ENCODE data around the gene STK24. TPM values are rescaled to one million over a fixed set of nuclear protein-coding genes. Genes with fewer than 3 reads are reported as not detected.

The STK24 gene
- total and polyA plus RNA-seq, 2 of the 4 experiments (the other 2 are of a cell fraction) = 29.2 to 43.4 TPM

DNA sequence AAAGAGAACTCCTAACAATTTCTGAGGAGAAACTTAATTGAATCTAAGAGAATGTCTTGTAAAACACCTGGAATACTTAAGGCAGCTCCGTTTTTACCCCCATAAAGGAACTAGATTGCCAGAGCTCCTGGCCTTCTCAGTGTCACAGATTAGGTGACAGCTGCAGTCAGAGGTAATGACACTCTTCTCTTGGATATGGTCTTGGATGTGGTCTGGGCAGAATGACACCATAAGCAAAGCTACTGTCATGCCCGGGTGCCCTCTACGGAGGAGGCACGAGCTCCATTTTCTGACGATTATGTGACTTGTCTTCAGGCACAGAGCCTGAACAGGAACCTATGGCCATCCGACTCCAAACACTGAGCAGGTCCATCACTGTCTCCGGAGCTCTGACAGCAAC is 46.7 kb downstream of the STK24 start:
- WGBS, 2 experiments (ENCODE audit: extremely low coverage in 2 of 2, insufficient read length in 1 of 2) = 88% methylated on average over 6 of the region's 7 CpGs; no CpG with 5 or more reads in 1 of the 2 experiments
- Histone ChIP-seq H4K8ac (ENCODE audit: low read depth in 2 of 2, low read length in 2 of 2) (no peak overlapping the region), H3K9me1 (ENCODE audit: insufficient read depth, low read length) (peaks cover 45% of the 10 kb centered on the region), H3K4me3 (ENCODE audit: insufficient read depth, low read depth, low read length) (no peak overlapping the region), H3K9ac (ENCODE audit: low read depth, low read length) (no peak overlapping the region), H3K79me1 (ENCODE audit: low read depth in 1 of 2, low read length in 2 of 2) (peaks cover 37 to 94% of the 10 kb centered on the region in 2 experiments), H2AK9ac (replicated peaks; ENCODE audit: low read depth, low read length, poor library complexity) (no peak overlapping the region), H2BK20ac (ENCODE audit: low read depth, low read length) (no peak overlapping the region), H4K20me1 (ENCODE audit: insufficient read depth, low read length) (peaks cover 98% of the 10 kb centered on the region), H3K18ac (ENCODE audit: low read depth, low read length) (no peak overlapping the region), H2BK5ac (ENCODE audit: low read depth, low read length, poor library complexity, severe bottlenecking) (no peak overlapping the region), H2BK15ac (ENCODE audit: low read depth, low read length) (no peak overlapping the region), H3K27me3 (ENCODE audit: control insufficient read depth, insufficient read depth, low read length) (no peaks in the 10 kb centered on the region), H3K36me3 (ENCODE audit: control insufficient read depth, insufficient read depth, low read length) (no peaks in the 10 kb centered on the region), H3K4me1 (ENCODE audit: control insufficient read depth, insufficient read depth, low read length) (peaks cover 5% of the 10 kb centered on the region; the same call in 1 of the 2 replicates), H3K27ac (ENCODE audit: insufficient read depth, low read length) (no peak overlapping the region), H3K56ac (ENCODE audit: extremely low read depth, insufficient read depth, low read length) (no peak overlapping the region), H4K5ac (ENCODE audit: low read depth, low read length) (no peak overlapping the region), H2AFZ (replicated peaks; ENCODE audit: low read length, poor library complexity) (no peak overlapping the region), H2AK5ac (ENCODE audit: low read depth, low read length) (no peak overlapping the region), H3K4ac (ENCODE audit: low read depth, low read length) (no peak overlapping the region), H3K14ac (replicated peaks; ENCODE audit: low read depth, low read length) (no peak overlapping the region), H4K91ac (ENCODE audit: insufficient read depth, low read depth, low read length) (no peak overlapping the region), H3K23ac (ENCODE audit: low read depth, low read length) (no peak overlapping the region), H3K4me2 (ENCODE audit: low read depth, low read length) (no peak overlapping the region), H3K9me3 (ENCODE audit: control insufficient read depth, insufficient read depth, low read length) (no peaks in the 10 kb centered on the region), H2BK120ac (ENCODE audit: low read depth, low read length) (no peak overlapping the region)
- DNase-seq (no peak), ATAC-seq (ENCODE audit: low read depth) (no peak)
- intact Hi-C loops (cut with micrococcal nuclease) = no loop called here
- dilution Hi-C loops (cut with HindIII; ENCODE audit: low sequenced_read_pairs, unreplicated experiment) = no loop called here
- TF ChIP-seq, protein P1, sequence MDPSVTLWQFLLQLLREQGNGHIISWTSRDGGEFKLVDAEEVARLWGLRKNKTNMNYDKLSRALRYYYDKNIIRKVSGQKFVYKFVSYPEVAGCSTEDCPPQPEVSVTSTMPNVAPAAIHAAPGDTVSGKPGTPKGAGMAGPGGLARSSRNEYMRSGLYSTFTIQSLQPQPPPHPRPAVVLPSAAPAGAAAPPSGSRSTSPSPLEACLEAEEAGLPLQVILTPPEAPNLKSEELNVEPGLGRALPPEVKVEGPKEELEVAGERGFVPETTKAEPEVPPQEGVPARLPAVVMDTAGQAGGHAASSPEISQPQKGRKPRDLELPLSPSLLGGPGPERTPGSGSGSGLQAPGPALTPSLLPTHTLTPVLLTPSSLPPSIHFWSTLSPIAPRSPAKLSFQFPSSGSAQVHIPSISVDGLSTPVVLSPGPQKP (IDR thresholded peaks at IDR 0.05; ENCODE audit: borderline replicate concordance, low read depth, low read length) = no peak
- TF ChIP-seq MXI1 (IDR thresholded peaks at IDR 0.05; ENCODE audit: borderline replicate concordance, low read depth, low read length) (no peak), BHLHE40 (IDR thresholded peaks at IDR 0.05; ENCODE audit: low read depth, low read length) (no peak), CEBPB (IDR thresholded peaks at IDR 0.05; ENCODE audit: low read depth, low read length) (no peak), CHD1 (IDR thresholded peaks at IDR 0.05; ENCODE audit: low read depth, low read length) (no peak), SMC3 (IDR thresholded peaks at IDR 0.05; ENCODE audit: low read depth, low read length) (no peak), RAD21 (IDR thresholded peaks at IDR 0.05; ENCODE audit: low read length) (no peak), FOS (IDR thresholded peaks at IDR 0.05; ENCODE audit: low read depth, low read length) (no peak)
- ChIA-PET POLR2A (ENCODE audit: unreplicated experiment) (no interaction called here), CTCF (interaction anchor here (1.0 kb wide), 1 partner anchor 19 kb away, joined by 4 read pairs; no protein-coding TSS in a partner anchor)
- in situ Hi-C loops (cut with MboI; ENCODE audit: low sequenced_read_pairs) = no loop called here
- no TSS peak for BruUV-seq (replicated peaks)
